Activated naive CD4-positive, alpha-beta T cell treated with Interleukin-2 at 50 U/mL for 16 hours (primary cell): ENCODE measurements around the gene SLC22A12.
"Not testable (repeated sequence)": the region's sequence is repeated elsewhere in the genome, so short reads cannot be mapped to it uniquely, and the experiment has no call there.

ENCODE experiments used
- DNase-seq: peaks from one replicate; pipeline ENCODE4 v3.0.0-alpha.2; 2020

SLC22A12 gene

DNA sequence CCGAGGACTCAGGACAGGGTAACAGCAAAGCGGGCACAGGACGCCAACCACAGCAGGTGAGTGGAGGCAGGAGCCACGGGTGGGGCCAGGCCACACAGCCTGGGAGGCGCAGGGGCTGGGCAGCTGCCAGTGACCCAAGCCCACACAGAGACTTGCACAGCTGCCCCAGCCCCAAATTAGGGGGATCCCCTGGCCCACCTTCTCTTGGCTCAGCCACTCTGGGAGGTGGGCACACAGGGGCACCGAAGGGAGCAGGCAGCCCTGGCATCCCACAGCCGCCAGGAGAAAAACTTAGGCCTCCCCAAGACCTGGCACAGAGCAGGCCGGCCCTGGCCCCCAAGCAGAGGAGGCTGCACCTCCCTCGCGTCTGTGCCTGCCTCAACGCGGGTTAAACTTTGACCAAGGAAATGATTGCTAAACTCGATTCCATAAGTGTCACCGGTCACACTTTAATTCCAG, at the start of gene SLC22A12:
Gene SLC22A12 (plus strand): TSS at position 458 of the 459 bp plus-strand sequence. CDS start 337 bp downstream, outside the sequence.
- no peak for DNase-seq

DNA sequence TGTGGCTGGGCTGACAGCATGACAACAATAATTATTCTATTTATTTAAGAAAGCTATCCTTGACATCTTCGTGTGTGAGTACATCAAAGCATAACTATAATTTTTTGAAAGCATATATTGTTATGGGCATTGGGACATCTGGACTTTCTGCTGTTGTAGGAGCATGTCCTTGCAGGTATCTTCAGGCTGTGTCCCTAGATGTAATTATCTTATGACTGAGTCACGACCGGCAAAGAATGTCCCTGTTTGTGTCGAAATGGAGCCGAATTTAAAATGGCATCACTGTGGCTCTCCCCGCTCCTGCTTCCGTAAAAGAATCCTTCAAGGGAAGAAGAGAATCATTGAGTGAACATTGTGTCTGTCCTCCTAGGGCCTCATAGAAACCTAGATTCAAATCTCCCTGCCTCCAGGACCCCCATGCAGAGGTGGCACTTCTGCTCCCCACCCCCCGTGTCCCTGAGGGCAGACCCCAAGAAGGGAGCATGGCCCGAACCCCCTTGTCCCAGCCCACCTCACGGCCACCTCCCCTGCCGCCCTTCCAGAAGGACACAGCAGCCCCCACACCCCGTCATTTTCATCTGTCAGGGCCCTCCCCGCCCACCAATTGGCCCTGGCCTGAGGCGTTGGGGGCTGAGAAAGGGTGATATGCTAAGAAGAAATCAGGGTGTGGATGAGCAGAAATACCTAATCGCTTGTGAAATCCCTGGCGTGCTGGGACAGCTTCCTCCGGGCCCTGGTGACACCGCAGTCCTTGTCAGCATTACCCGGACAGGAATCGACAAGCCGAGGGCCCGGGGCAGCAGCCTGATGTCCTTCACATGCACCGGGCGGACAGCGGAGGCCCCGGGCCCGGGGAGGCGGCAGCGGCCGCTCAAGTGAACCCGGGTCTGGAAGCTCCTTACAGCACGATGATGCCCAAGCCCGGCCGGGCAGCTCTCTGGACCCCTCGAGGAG, 48.6 kb upstream of the SLC22A12 start:
- no peak for DNase-seq

- DNase-seq: no peak
These were observed 47.2 kb upstream of the SLC22A12 start for GRCh38 chr11:64543818-64544217.

GRCh38 chr11:64544616-64545296, 46.3 kb upstream of the SLC22A12 start:
- no peak for DNase-seq

GRCh38 chr11:64545619-64546018, 45.4 kb upstream of the SLC22A12 start:
- DNase-seq: no peak

DNA sequence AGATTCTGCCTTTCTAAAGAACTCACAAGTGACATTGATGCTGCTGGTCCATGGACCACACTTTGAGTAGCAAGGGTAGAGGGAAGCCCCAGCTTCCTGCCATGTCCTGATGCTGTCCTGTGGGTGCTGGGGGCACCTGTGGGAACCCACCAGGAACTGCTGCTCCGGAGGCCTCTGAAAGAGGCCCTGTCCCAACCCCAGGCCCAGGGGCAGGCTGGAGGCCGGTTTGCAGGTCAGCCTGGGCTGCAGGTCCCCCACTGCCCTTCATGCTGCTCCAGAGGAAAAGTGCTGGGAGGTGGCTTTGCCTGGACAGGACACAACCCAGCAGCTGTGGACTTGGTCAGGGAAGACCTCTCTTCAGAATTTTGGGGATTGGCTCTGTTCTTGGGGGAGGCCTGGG, 44.8 kb upstream of the SLC22A12 start:
- DNase-seq: no peak

DNA sequence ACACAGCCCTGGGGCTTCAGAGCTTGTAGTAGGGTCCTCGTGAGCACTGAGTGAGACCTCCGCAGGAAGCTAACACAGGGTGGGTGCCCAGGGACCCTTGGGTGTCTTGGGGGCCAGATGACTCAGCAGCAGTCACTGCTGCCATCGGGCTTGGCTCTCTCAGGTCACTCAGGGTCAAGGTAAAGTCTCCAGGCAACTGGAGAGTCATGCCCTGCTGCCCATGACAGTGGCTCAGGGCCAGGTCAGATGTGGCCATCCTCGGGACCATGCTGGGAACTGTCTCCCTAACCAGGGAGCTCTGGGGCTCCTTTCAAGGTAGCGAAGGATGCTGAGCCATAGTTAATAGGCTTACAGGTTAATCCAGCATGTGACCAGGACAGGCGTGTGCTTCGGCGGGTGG, 44.4 kb upstream of the SLC22A12 start:
- DNase-seq: no peak

GRCh38 chr11:64549969-64550368, 41.1 kb upstream of the SLC22A12 start:
- no peak for DNase-seq

DNA sequence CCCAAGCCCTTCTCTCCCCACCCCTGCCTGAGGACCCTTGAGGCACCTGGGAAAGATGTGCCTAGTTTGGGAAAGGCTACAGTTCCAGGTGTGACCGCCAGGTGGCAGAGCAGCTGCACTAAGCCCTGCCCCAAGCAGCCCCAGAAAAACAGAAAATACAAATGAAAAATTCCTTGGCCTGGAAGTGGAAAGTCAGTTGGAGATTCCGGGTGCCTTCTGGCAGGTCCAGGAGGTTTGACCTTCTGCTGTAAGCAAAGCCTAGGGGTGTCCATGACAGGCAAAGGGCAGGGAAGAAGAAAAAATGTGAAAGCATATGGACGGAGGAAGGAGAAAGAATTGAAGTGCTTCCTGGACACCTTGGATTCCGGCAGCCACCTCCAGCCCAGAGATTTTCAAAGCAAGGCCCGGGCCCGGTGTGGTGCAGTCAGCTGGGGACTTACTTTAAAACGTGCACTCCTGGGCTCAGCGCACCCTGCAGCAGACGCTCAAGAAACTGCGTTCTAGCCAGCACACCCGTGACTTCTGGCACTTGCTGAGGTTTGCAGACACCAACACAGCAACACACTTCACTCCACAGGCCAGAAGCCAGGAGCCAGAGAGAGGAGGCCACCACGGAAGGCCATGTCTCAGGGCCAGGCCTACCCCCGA, 37.3 kb upstream of the SLC22A12 start:
- DNase-seq: peak; percentile 57

- DNase-seq: no peak
These were observed 34.8 kb upstream of the SLC22A12 start for GRCh38 chr11:64556044-64556720.

DNA sequence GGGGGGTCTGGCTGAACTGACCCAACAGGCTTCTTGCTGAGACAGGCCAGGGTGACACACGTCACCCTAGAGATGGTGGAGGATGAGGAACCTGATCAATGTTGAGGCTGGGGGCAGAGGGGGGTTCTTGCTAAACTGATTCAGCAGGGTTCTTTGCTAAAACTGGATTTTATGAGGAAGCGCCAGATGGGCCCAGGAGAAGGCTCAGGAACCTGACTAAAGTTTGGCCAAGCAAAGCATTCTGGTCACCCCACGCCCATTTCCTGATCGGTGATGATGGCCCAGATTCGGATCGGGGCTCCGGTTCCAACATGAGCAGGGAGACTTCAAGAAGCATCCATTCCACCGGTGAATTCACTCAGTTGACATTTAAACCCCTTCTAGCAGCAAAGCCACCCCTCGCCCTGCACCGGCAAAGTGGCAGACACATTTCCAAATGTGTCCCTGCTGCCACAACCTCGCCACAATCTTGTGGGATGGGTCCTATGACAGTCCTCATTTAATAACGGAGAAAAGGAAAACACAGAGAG, 34.2 kb upstream of the SLC22A12 start:
- no peak for DNase-seq

DNA sequence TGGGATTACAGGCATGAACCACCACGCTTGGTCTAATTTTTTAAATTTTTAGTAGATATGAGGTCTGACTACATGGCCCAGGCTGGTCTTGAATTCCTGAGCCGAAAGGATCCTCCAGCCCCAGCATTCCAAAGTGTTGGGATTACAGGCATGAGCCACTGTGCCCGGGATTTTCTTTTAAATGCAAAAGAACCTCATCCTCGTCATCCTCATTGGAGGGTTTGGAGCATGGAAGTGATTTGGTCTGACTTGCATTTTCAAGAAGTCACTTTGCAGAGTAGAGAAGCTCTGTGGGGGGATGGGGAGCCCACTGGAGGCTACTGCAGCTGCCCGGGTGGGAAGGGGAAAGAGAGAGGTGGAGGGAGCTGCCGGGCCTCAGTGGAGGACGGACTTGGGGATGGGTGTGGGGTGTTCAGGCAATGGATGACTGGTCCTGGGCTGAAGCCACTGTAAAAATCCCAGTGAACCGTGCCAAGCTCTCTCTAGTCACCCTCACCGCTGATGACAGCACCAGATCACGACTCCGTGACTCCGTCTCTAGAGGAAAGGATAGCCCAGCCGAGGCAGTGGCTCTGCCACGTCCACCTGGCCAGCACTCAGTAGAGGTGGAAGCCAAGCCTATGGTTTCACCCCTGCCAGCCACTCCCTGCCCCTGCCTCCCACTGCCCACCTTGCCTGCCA, 32.8 kb upstream of the SLC22A12 start:
- DNase-seq: no peak

GRCh38 chr11:64558869-64559268, 32.2 kb upstream of the SLC22A12 start:
- no peak for DNase-seq

DNA sequence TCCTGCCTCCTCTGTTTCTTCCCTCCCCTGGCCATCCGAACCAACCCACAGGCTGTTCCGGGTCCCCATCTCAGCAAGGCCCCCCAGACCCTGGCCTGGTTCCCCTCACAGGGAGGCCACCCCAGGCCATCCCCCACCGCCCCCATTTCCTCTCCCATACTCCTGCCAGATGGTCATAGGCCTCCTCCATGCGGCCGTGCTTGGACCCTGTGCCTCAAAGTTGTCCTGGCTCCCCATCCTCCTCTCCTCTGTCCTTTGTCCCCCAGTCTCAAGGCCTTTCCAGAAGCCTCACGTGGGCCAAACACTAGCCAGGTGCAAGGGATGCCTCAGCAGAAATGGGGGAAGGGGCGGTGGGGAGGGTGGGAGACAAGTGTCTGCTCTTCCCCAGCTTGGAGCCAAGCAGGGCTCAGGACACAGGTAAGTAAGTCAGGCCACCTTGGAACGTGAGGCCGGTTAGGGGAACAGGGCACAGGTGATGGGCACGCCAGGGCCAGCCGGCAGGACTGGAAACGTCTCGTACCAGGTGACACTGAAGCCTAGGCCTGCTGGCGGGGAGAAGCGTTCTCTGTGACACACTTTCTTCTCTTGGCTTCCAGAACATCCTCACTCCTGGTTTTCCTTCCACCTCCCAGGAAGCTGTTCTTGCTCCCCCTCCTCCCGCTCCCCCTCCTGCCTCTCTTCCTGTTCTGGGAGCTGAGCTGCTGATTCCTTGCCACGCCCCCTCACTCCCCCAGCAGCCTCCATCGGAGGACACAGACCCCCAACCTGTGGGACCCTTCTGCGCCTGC, 31.5 kb upstream of the SLC22A12 start:
- DNase-seq: no peak

DNA sequence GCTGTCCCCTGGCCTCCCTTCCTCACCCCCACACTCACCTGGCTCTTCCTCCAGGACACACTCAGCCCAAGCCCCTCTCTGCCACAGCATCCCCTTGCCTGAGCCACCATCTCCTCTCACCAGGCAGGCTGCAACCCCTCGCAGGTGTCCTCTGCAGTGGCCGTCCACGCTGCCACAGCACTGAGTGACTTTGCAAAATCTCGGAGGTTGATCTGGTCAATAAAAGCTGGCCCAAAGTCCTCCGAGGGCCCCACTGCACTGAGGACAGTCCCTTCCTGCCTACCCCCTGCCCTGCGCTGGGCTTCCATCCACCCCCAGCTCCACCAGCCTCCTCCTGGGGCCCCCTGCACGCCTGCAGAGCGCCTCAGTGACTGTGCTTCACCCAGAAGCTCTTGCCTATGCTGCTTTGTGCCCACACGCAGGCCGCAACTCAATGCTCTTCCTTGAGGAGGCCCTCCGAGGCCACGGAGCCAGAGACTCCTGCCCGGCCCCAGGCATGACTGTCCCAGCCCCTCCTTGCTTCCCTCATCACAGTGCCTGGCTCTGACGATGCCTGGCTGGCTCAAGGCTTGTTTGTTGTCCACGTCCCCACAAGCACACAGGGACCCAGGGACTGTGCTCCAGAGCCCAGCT, 30.8 kb upstream of the SLC22A12 start:
- no peak for DNase-seq

DNA sequence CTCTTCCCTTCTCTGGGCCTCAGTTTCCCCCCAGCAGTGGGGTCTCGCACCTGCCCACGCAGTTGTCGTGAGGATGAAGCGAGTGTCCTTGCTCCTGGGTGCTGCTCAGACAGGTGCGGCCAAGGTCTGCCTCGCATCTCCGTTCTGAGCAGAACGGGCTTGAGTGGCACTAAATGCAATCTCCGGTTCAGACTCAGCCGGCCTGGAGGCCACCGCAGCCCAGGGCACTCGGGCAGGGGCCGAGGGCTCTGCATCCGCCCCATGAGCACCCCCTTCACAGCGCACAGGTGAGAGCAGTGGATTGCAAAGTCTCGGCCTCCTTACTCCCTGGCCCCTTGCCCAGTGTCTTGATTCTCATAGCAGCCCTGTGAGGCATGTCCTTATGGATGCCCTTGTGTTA, 30.1 kb upstream of the SLC22A12 start:
- no peak for DNase-seq

DNA sequence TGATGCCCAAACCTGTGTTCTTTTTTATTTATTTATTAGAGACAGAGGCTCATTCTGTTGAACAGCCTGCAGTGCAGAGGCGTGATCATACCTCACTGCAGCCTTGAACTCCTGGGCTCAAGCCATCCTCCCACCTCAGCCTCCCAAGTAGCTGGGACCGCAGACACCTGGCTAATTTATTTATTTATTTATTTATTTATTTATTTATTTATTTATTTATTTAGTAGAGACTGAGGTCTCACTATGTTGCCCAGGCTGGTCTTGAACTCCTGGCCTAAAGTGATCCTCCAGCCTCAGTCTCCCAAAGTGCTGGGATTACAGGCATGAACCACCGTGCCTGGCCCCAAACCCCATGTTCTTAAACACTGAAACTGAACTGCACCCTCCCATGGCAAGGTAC, 29.6 kb upstream of the SLC22A12 start:
- not testable (repeated sequence) for DNase-seq

- DNase-seq: no peak
These were observed 28.9 kb upstream of the SLC22A12 start for GRCh38 chr11:64561984-64562722.

DNA sequence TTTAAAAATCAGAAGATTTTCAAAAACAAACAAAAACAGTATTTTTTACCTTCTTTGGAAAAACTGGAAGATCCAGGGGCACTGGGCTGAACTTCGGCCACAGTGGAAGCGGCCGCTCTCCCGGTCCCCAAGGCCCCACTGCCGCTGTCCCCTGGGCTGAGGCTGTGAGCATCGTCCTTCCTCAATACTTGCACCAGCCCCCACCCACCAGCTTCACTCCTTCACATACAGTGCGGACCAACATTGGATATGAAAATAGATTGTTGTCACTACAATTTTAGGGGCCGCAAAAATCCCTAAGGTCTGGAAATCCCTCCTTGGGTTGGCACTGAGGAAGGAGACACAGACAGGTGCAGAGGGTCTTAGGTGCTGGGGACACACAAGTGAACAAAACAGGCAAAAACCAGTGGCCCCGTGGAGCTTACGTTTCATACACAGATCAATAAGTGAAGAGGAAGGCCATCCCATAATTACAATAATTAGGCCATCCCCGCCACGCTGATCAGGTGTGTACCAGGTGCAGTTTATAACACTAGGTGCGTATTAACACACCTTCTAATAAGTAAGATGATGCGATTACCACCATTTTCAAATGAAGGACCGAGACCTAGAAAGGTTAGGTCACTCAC, 28.2 kb upstream of the SLC22A12 start:
- DNase-seq: no peak
